Vagina (tissue), 2 donors: Measurements from ENCODE around the gene MFSD2A.

Source experiments
- POLR2A ChIP-seq, 2 donors: fragments of 450-650 bp; IDR thresholded peaks; one replicate each; pipeline ENCODE4 v1.6.1; 2017; ENCODE audit warnings: antibody characterized with exemption in 2 of 2, mild to moderate bottlenecking in 2 of 2, moderate library complexity in 2 of 2
- POLR2AphosphoS5 ChIP-seq, 2 donors: sonication (generic); formaldehyde crosslinking; IDR thresholded peaks; one replicate each; pipeline ENCODE4 v1.9.0; 2017; ENCODE audit warnings: antibody characterized with exemption in 2 of 2, mild to moderate bottlenecking in 2 of 2, low read depth in 1 of 2; ENCODE audit not compliant: insufficient read depth in 1 of 2
- TF ChIP-seq, protein P1 (sequence below), 3 experiments: fragments of 450-650 bp in 2 of 3; fragments of 200-600 bp in 1 of 3; sonication (generic) in 1 of 3; IDR thresholded peaks; one replicate each; pipeline ENCODE4 v1.5.1; 2017 to 2019; ENCODE audit warnings: antibody characterized with exemption in 3 of 3, mild to moderate bottlenecking in 2 of 3, moderate library complexity in 2 of 3

DNA sequence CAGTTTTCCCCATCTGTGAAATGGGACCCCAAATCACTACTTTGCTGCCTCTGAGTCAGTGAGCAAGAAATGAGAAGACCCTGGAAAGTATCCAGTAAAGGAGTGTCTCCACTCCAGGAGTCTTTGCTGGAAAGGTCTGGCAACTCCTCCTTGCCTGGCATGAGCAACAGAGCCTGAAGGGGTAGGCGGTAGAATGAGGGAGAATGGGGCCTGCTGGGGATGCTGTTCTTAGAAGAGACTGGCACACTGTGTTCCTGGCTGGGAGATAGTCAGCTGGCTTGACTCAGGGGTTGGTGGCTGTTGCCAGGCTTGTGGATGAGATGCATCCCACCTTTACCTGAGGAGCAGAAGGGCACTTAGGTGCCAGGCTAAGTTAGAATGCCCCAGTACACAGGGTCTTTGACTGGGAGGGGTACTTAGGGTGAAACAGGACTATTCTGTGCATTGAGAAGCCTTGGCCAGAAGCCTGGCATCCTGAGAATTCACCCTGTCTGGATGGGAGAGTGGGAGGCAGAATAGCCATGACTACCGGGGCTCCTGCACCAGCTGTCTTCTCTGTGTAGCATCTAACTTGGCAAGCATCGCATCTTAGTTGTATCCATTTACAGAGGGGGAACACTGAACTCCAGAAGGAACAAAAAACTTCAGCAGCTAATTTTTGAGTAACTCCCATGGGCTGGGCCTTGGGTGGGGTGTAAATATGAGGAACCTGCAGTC is 2.5 kb downstream of the MFSD2A start:
- TF ChIP-seq, protein P1, sequence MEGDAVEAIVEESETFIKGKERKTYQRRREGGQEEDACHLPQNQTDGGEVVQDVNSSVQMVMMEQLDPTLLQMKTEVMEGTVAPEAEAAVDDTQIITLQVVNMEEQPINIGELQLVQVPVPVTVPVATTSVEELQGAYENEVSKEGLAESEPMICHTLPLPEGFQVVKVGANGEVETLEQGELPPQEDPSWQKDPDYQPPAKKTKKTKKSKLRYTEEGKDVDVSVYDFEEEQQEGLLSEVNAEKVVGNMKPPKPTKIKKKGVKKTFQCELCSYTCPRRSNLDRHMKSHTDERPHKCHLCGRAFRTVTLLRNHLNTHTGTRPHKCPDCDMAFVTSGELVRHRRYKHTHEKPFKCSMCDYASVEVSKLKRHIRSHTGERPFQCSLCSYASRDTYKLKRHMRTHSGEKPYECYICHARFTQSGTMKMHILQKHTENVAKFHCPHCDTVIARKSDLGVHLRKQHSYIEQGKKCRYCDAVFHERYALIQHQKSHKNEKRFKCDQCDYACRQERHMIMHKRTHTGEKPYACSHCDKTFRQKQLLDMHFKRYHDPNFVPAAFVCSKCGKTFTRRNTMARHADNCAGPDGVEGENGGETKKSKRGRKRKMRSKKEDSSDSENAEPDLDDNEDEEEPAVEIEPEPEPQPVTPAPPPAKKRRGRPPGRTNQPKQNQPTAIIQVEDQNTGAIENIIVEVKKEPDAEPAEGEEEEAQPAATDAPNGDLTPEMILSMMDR (IDR thresholded peaks at IDR 0.05) = no peak
- TF ChIP-seq POLR2A (IDR thresholded peaks at IDR 0.05) = no peak
- peak in 1 of 2 donors; percentile 25 for TF ChIP-seq POLR2AphosphoS5 (IDR thresholded peaks at IDR 0.05; ENCODE audit: insufficient read depth in 1 of 2, low read depth in 1 of 2)
